ENCODE data around the gene NUBPL.
A peak's percentile ranks its signal among the peaks of the same experiment; 100 is the strongest.
"Not testable (repeated sequence)": the region's sequence is repeated elsewhere in the genome, so short reads cannot be mapped to it uniquely, and the experiment has no call there.

NUBPL gene

GRCh38 chr14:31806249-31806648, 245.0 kb downstream of the NUBPL start:
- Histone ChIP-seq H3K4me3 (ENCODE audit: insufficient read length, low read depth) (no peak overlapping the region), H3K9ac (ENCODE audit: insufficient read length, low read depth) (no peak overlapping the region), H3K4me1 (ENCODE audit: insufficient read depth, insufficient read length) (no peaks in the 10 kb centered on the region), H3K9me3 (ENCODE audit: insufficient read depth, low read length) (no peaks in the 10 kb centered on the region), H3K36me3 (ENCODE audit: insufficient read depth, insufficient read length, low read length) (no peaks in the 10 kb centered on the region), H3K27me3 (ENCODE audit: insufficient read depth, insufficient read length) (no peaks in the 10 kb centered on the region)
- no peak for DNase-seq (ENCODE audit: low read depth, low spot score)
- TF ChIP-seq SUZ12 (IDR thresholded peaks at IDR 0.05; ENCODE audit: extremely low read depth, insufficient read depth, insufficient read length): no peak
- no peak for TF ChIP-seq ZNF274 (IDR thresholded peaks at IDR 0.05; ENCODE audit: low read depth, low read length)
- no peak for TF ChIP-seq YY1 (IDR thresholded peaks at IDR 0.05; ENCODE audit: insufficient read depth, insufficient read length)

GRCh38 chr14:31811693-31812628, 250.8 kb downstream of the NUBPL start:
- H3K9me3 ChIP-seq (ENCODE audit: insufficient read depth, low read length); H3K36me3 ChIP-seq (ENCODE audit: insufficient read depth, insufficient read length, low read length); H3K4me3 ChIP-seq (ENCODE audit: insufficient read length, low read depth); H3K9ac ChIP-seq (ENCODE audit: insufficient read length, low read depth); H3K27me3 ChIP-seq (ENCODE audit: insufficient read depth, insufficient read length); H3K4me1 ChIP-seq (ENCODE audit: insufficient read depth, insufficient read length): not testable (repeated sequence)
- peak; percentile 15 for DNase-seq (ENCODE audit: low read depth, low spot score)

GRCh38 chr14:31813724-31814490, 252.7 kb downstream of the NUBPL start:
- not testable (repeated sequence) for H3K4me3 ChIP-seq (ENCODE audit: insufficient read length, low read depth); H3K27me3 ChIP-seq (ENCODE audit: insufficient read depth, insufficient read length); H3K4me1 ChIP-seq (ENCODE audit: insufficient read depth, insufficient read length); H3K36me3 ChIP-seq (ENCODE audit: insufficient read depth, insufficient read length, low read length); DNase-seq (ENCODE audit: low read depth, low spot score); H3K9me3 ChIP-seq (ENCODE audit: insufficient read depth, low read length); H3K9ac ChIP-seq (ENCODE audit: insufficient read length, low read depth)

- Histone ChIP-seq H3K4me3 (ENCODE audit: insufficient read length, low read depth) (no peak overlapping the region), H3K36me3 (ENCODE audit: insufficient read depth, insufficient read length, low read length) (no peaks in the 10 kb centered on the region), H3K4me1 (ENCODE audit: insufficient read depth, insufficient read length) (no peaks in the 10 kb centered on the region), H3K27me3 (ENCODE audit: insufficient read depth, insufficient read length) (no peaks in the 10 kb centered on the region), H3K9ac (ENCODE audit: insufficient read length, low read depth) (no peak overlapping the region), H3K9me3 (ENCODE audit: insufficient read depth, low read length) (no peaks in the 10 kb centered on the region)
- DNase-seq (ENCODE audit: low read depth, low spot score): no peak
- TF ChIP-seq SUZ12 (IDR thresholded peaks at IDR 0.05; ENCODE audit: extremely low read depth, insufficient read depth, insufficient read length) (no peak), YY1 (IDR thresholded peaks at IDR 0.05; ENCODE audit: insufficient read depth, insufficient read length) (no peak), ZNF274 (IDR thresholded peaks at IDR 0.05; ENCODE audit: low read depth, low read length) (no peak)
Observed at GRCh38 chr14:31819281-31819680, 258.1 kb downstream of the NUBPL start.

GRCh38 chr14:31825459-31825858, 264.3 kb downstream of the NUBPL start:
- Histone ChIP-seq H3K9ac (ENCODE audit: insufficient read length, low read depth) (no peak overlapping the region), H3K27me3 (ENCODE audit: insufficient read depth, insufficient read length) (no peaks in the 10 kb centered on the region), H3K36me3 (ENCODE audit: insufficient read depth, insufficient read length, low read length) (no peaks in the 10 kb centered on the region), H3K4me3 (ENCODE audit: insufficient read length, low read depth) (no peak overlapping the region), H3K9me3 (ENCODE audit: insufficient read depth, low read length) (no peaks in the 10 kb centered on the region), H3K4me1 (ENCODE audit: insufficient read depth, insufficient read length) (no peaks in the 10 kb centered on the region)
- TF ChIP-seq YY1 (IDR thresholded peaks at IDR 0.05; ENCODE audit: insufficient read depth, insufficient read length) (no peak), SUZ12 (IDR thresholded peaks at IDR 0.05; ENCODE audit: extremely low read depth, insufficient read depth, insufficient read length) (no peak), ZNF274 (IDR thresholded peaks at IDR 0.05; ENCODE audit: low read depth, low read length) (no peak)
- DNase-seq (ENCODE audit: low read depth, low spot score): no peak

- H3K9me3 ChIP-seq (ENCODE audit: insufficient read depth, low read length): no peaks in the 10 kb centered on the region
- H3K27me3 ChIP-seq (ENCODE audit: insufficient read depth, insufficient read length): no peaks in the 10 kb centered on the region
- H3K9ac ChIP-seq (ENCODE audit: insufficient read length, low read depth): no peak overlapping the region
- DNase-seq (ENCODE audit: low read depth, low spot score): no peak
- TF ChIP-seq YY1 (IDR thresholded peaks at IDR 0.05; ENCODE audit: insufficient read depth, insufficient read length): no peak
- TF ChIP-seq ZNF274 (IDR thresholded peaks at IDR 0.05; ENCODE audit: low read depth, low read length): no peak
- no peak for TF ChIP-seq SUZ12 (IDR thresholded peaks at IDR 0.05; ENCODE audit: extremely low read depth, insufficient read depth, insufficient read length)
- no peaks in the 10 kb centered on the region for H3K36me3 ChIP-seq (ENCODE audit: insufficient read depth, insufficient read length, low read length)
- no peaks in the 10 kb centered on the region for H3K4me1 ChIP-seq (ENCODE audit: insufficient read depth, insufficient read length)
- H3K4me3 ChIP-seq (ENCODE audit: insufficient read length, low read depth): no peak overlapping the region
Observed at GRCh38 chr14:31827325-31827724, 266.1 kb downstream of the NUBPL start.

GRCh38 chr14:31828946-31829868, 268.0 kb downstream of the NUBPL start:
- Histone ChIP-seq H3K4me1 (ENCODE audit: insufficient read depth, insufficient read length) (no peaks in the 10 kb centered on the region), H3K9me3 (ENCODE audit: insufficient read depth, low read length) (no peaks in the 10 kb centered on the region), H3K27me3 (ENCODE audit: insufficient read depth, insufficient read length) (no peaks in the 10 kb centered on the region), H3K4me3 (ENCODE audit: insufficient read length, low read depth) (no peak overlapping the region), H3K36me3 (ENCODE audit: insufficient read depth, insufficient read length, low read length) (no peaks in the 10 kb centered on the region), H3K9ac (ENCODE audit: insufficient read length, low read depth) (no peak overlapping the region)
- TF ChIP-seq ZNF274 (IDR thresholded peaks at IDR 0.05; ENCODE audit: low read depth, low read length): no peak
- no peak for TF ChIP-seq SUZ12 (IDR thresholded peaks at IDR 0.05; ENCODE audit: extremely low read depth, insufficient read depth, insufficient read length)
- TF ChIP-seq YY1 (IDR thresholded peaks at IDR 0.05; ENCODE audit: insufficient read depth, insufficient read length): no peak
- DNase-seq (ENCODE audit: low read depth, low spot score): no peak
